ENCODE results near the gene MAOB.

The MAOB gene

GRCh38 chrX:43744284-43744683, 138.0 kb downstream of the MAOB start:
- no peaks in the 10 kb centered on the region for H3K36me3 ChIP-seq (replicated peaks; ENCODE audit: insufficient read depth, low read length)
- no peak overlapping the region for H3K27ac ChIP-seq (ENCODE audit: low read length)
- no peaks in the 10 kb centered on the region for H3K79me2 ChIP-seq (ENCODE audit: low read length)
- H3K9me3 ChIP-seq (replicated peaks; ENCODE audit: insufficient read depth, low read length) = no peaks in the 10 kb centered on the region
- H3K27me3 ChIP-seq (replicated peaks; ENCODE audit: insufficient read depth, low read length) = no peaks in the 10 kb centered on the region
- no peaks in the 10 kb centered on the region for H3F3A ChIP-seq (ENCODE audit: insufficient read depth, low read length)
- no peaks in the 10 kb centered on the region for H3K9me2 ChIP-seq (replicated peaks; ENCODE audit: insufficient read depth, low read length)
- H3K4me3 ChIP-seq (ENCODE audit: low read length) = no peak overlapping the region
- no peak for DNase-seq
- no peak overlapping the region for H2AFZ ChIP-seq (ENCODE audit: low read length)
- H3K9ac ChIP-seq (ENCODE audit: low read length) = no peak overlapping the region
- TF ChIP-seq EZH2phosphoT487 (IDR thresholded peaks at IDR 0.05; ENCODE audit: low read length) = no peak
- no peak for TF ChIP-seq CTCF (IDR thresholded peaks at IDR 0.05; ENCODE audit: low read length)
- no peak overlapping the region for H3K4me2 ChIP-seq (ENCODE audit: low read depth, low read length)
- H4K20me1 ChIP-seq (ENCODE audit: insufficient read depth, low read length) = no peaks in the 10 kb centered on the region
- H3K4me1 ChIP-seq (ENCODE audit: low read length) = no peaks in the 10 kb centered on the region

GRCh38 chrX:43743100-43743822, 139.0 kb downstream of the MAOB start:
- H3K4me3 ChIP-seq (ENCODE audit: low read length) = no peak overlapping the region
- H3K27me3 ChIP-seq (replicated peaks; ENCODE audit: insufficient read depth, low read length) = no peaks in the 10 kb centered on the region
- H4K20me1 ChIP-seq (ENCODE audit: insufficient read depth, low read length) = no peaks in the 10 kb centered on the region
- no peak overlapping the region for H3K27ac ChIP-seq (ENCODE audit: low read length)
- no peak overlapping the region for H3K4me2 ChIP-seq (ENCODE audit: low read depth, low read length)
- no peak overlapping the region for H3K9ac ChIP-seq (ENCODE audit: low read length)
- no peaks in the 10 kb centered on the region for H3K79me2 ChIP-seq (ENCODE audit: low read length)
- H3F3A ChIP-seq (ENCODE audit: insufficient read depth, low read length) = no peaks in the 10 kb centered on the region
- no peaks in the 10 kb centered on the region for H3K36me3 ChIP-seq (replicated peaks; ENCODE audit: insufficient read depth, low read length)
- DNase-seq = no peak
- H3K9me3 ChIP-seq (replicated peaks; ENCODE audit: insufficient read depth, low read length) = no peaks in the 10 kb centered on the region
- no peaks in the 10 kb centered on the region for H3K4me1 ChIP-seq (ENCODE audit: low read length)
- TF ChIP-seq CTCF (IDR thresholded peaks at IDR 0.05; ENCODE audit: low read length) (no peak), EZH2phosphoT487 (IDR thresholded peaks at IDR 0.05; ENCODE audit: low read length) (no peak), EZH2 (optimal IDR thresholded peaks at IDR 0.05; ENCODE audit: low read depth, low read length) (no peak)
- no peak overlapping the region for H2AFZ ChIP-seq (ENCODE audit: low read length)
- no peaks in the 10 kb centered on the region for H3K9me2 ChIP-seq (replicated peaks; ENCODE audit: insufficient read depth, low read length)

GRCh38 chrX:43741843-43742573, 140.2 kb downstream of the MAOB start:
- no peaks in the 10 kb centered on the region for H3K36me3 ChIP-seq (replicated peaks; ENCODE audit: insufficient read depth, low read length)
- no peak overlapping the region for H3K4me2 ChIP-seq (ENCODE audit: low read depth, low read length)
- no peak overlapping the region for H3K27ac ChIP-seq (ENCODE audit: low read length)
- no peaks in the 10 kb centered on the region for H3F3A ChIP-seq (ENCODE audit: insufficient read depth, low read length)
- H3K9me3 ChIP-seq (replicated peaks; ENCODE audit: insufficient read depth, low read length) = no peaks in the 10 kb centered on the region
- DNase-seq = no peak
- H3K27me3 ChIP-seq (replicated peaks; ENCODE audit: insufficient read depth, low read length) = no peaks in the 10 kb centered on the region
- no peak overlapping the region for H2AFZ ChIP-seq (ENCODE audit: low read length)
- H4K20me1 ChIP-seq (ENCODE audit: insufficient read depth, low read length) = no peaks in the 10 kb centered on the region
- no peak for TF ChIP-seq EZH2 (optimal IDR thresholded peaks at IDR 0.05; ENCODE audit: low read depth, low read length)
- no peak for TF ChIP-seq CTCF (IDR thresholded peaks at IDR 0.05; ENCODE audit: low read length)
- no peak for TF ChIP-seq EZH2phosphoT487 (IDR thresholded peaks at IDR 0.05; ENCODE audit: low read length)
- H3K4me1 ChIP-seq (ENCODE audit: low read length) = no peaks in the 10 kb centered on the region
- H3K9me2 ChIP-seq (replicated peaks; ENCODE audit: insufficient read depth, low read length) = no peaks in the 10 kb centered on the region
- H3K4me3 ChIP-seq (ENCODE audit: low read length) = no peak overlapping the region
- no peaks in the 10 kb centered on the region for H3K79me2 ChIP-seq (ENCODE audit: low read length)
- no peak overlapping the region for H3K9ac ChIP-seq (ENCODE audit: low read length)
